Fibroblast of lung (primary cell): Measurements from ENCODE around the gene ADGRL2.

Experiments
- CTCF ChIP-seq, 2 donors: IDR thresholded peaks in 1 of 2; conservative IDR thresholded peaks in 1 of 2; 1 replicate in 1 of 2; 2 replicates in 1 of 2; pipeline ENCODE4 v1.5.1; 2011 to 2012; ENCODE audit warnings: low read length in 2 of 2, control low read depth in 1 of 2, inconsistent platforms in 1 of 2, low read depth in 1 of 2, mild to moderate bottlenecking in 1 of 2
- EZH2 ChIP-seq: IDR thresholded peaks from 2 replicates; pipeline ENCODE4 v1.5.1; 2012; ENCODE audit warnings: low read length, control low read depth, mild to moderate bottlenecking; ENCODE audit errors: missing control alignments

- no peak for TF ChIP-seq CTCF (conservative IDR thresholded peaks at IDR 0.05 in 1 of 2, IDR thresholded peaks at IDR 0.05 in 1 of 2; ENCODE audit: low read depth in 1 of 2, low read length in 2 of 2)
- TF ChIP-seq EZH2 = no peak
Measured at GRCh38 chr1:81937791-81938450, 137.2 kb downstream of the ADGRL2 start.
